K562 (cell line): ENCODE data around the gene TMEM161B. TPM values are rescaled to one million over a fixed set of nuclear protein-coding genes. Genes with fewer than 3 reads are reported as not detected.

ENCODE experiments used
- BCLAF1 ChIP-seq, 2 experiments: fragments of 450-650 bp in 1 of 2; IDR thresholded peaks; 2 replicates each; pipeline ENCODE4 v1.6.1; 2011 to 2017; ENCODE audit warnings: low read depth in 2 of 2, antibody characterized with exemption in 1 of 2, borderline replicate concordance in 1 of 2, low read length in 1 of 2, mild to moderate bottlenecking in 1 of 2, mixed read lengths in 1 of 2; ENCODE audit not compliant: control insufficient read depth in 1 of 2
- CBX1 ChIP-seq: sonication (generic); IDR thresholded peaks from 2 replicates; pipeline ENCODE4 v1.6.1; 2016; ENCODE audit warnings: antibody characterized with exemption, low read depth, mild to moderate bottlenecking
- CHAMP1 ChIP-seq: fragments of 450-650 bp; IDR thresholded peaks from 2 replicates; pipeline ENCODE4 v1.6.1; 2016; ENCODE audit warnings: mild to moderate bottlenecking
- ETS2 ChIP-seq: IDR thresholded peaks from 2 replicates; pipeline ENCODE4 v1.6.1; 2016; ENCODE audit warnings: borderline replicate concordance, missing genetic modification characterization, mild to moderate bottlenecking, moderate library complexity, missing compliant biosample characterization; ENCODE audit not compliant: poor library complexity, severe bottlenecking
- GTF2E2 ChIP-seq: fragments of 200-800 bp; sonication (Bioruptor generic); IDR thresholded peaks from 2 replicates; pipeline ENCODE4 v1.6.1; 2016; ENCODE audit warnings: missing genetic modification characterization, missing compliant biosample characterization
- NCOA1 ChIP-seq: fragments of 450-650 bp; IDR thresholded peaks from 2 replicates; pipeline ENCODE4 v1.6.1; 2016; ENCODE audit warnings: low read depth
- RBM14 ChIP-seq: fragments of 200-400 bp; formaldehyde crosslinking; IDR thresholded peaks from 2 replicates; pipeline ENCODE4 v1.6.1; 2018; ENCODE audit warnings: low read depth, mild to moderate bottlenecking, low read length, moderate library complexity, borderline replicate concordance; ENCODE audit not compliant: insufficient read depth
- YBX1 ChIP-seq: fragments of 450-650 bp; IDR thresholded peaks from 2 replicates; pipeline ENCODE4 v1.7.1; 2016; ENCODE audit warnings: mild to moderate bottlenecking
- ZNF12 ChIP-seq: sonication (generic); formaldehyde crosslinking; IDR thresholded peaks from 2 replicates; pipeline ENCODE4 v1.4.0; 2020; ENCODE audit warnings: mild to moderate bottlenecking, missing genetic modification reagents
- ZNF133 ChIP-seq: fragments of 250-450 bp; sonication (Bioruptor Pico); IDR thresholded peaks from 2 replicates; pipeline ENCODE4 v1.4.0; 2020; ENCODE audit warnings: mild to moderate bottlenecking
- ZNF184 ChIP-seq: sonication (generic); formaldehyde crosslinking; IDR thresholded peaks from 2 replicates; pipeline ENCODE4 v1.5.0; 2020; ENCODE audit warnings: missing genetic modification reagents
- ZNF57 ChIP-seq: fragments of 450-650 bp; formaldehyde crosslinking; IDR thresholded peaks from 2 replicates; pipeline ENCODE4 v1.4.0; 2020; ENCODE audit warnings: mild to moderate bottlenecking, moderate library complexity
- polyA plus RNA-seq, 8 experiments: library from polyadenylated mRNA; depleted of rRNA in 4 of 8; stranded (reverse) in 5 of 8; unstranded in 3 of 8; fragments of >200 nt; fragmentation: Nextera tagmentation in 2 of 8; fragmentation: Illumina TruSeq in 1 of 8; extraction: Ambion mirVana in 2 of 8; extraction: Trizol in 1 of 8; gene quantifications; 2 replicates each; pipeline versions ENCODE4 v1.2.1 to v1.2.3, GENCODE V29; 2011 to 2014; ENCODE audit warnings: inconsistent platforms in 1 of 8, missing spikeins in 1 of 8
- total RNA-seq, 7 experiments: library from RNA; depleted of rRNA in 6 of 7; stranded (reverse); fragments of >200 nt in 6 of 7; fragmentation: Illumina TruSeq in 2 of 7; extraction: Trizol in 2 of 7; gene quantifications; 2 replicates each; pipeline versions ENCODE4 v1.2.1 to v1.2.3, GENCODE V29; 2011 to 2021; ENCODE audit warnings: low replicate concordance in 1 of 7
- TF ChIP-seq, protein P1 (sequence below), 2 experiments: fragments of 450-650 bp; IDR thresholded peaks; 2 replicates each; pipeline ENCODE4 v1.6.1; 2018; ENCODE audit warnings: mild to moderate bottlenecking in 2 of 2, low read depth in 1 of 2; ENCODE audit not compliant: partially characterized antibody in 2 of 2

The TMEM161B gene
- total and polyA plus RNA-seq, 9 of the 15 experiments (the other 6 are each of a cell fraction or from before 2014, with no cell fraction given) = 18.9 to 57.1 (median 40.6) TPM

DNA sequence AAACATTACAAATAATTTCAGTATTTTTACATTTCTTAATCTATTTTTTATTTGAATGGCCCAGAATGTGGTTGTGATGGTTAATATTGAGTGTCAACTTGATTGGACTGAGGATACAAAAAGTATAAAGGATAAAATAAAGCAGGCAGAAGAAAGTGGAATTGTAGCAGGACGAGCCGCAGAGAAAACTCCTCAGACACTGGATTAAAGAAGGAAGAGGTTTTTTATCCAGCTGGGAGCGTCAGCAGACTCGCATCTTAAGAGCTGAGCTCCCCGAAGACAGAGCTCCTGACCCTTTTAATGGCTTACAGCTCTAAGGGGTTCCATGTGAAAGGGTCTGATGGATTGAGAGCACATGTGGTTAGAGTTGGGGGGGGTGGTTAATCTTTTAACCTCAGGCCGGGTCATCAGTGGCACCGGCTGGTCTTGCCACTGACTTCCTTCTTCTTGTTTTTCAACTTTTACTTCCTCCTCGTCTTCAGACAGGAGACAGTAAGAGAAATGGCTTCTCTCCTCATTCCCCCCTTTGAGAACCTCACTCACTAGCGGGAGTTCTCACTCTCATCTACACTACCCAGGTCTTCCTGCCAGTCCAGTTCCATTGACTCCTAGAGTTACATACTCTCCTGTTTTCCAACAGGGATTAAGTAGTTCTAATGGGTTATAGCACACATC lies 80.0 kb downstream of the TMEM161B start (continued):
- TF ChIP-seq YBX1 (no peak), NCOA1 (no peak), CHAMP1 (0 out of 2 replicates have a peak, but pooled peaks have one; percentile 34), ETS2 (tag) (no peak), GTF2E2 (tag) (no peak), CBX1 (0 out of 2 replicates have a peak, but pooled peaks have one; percentile 39), BCLAF1 (IDR thresholded peaks at IDR 0.05; ENCODE audit: borderline replicate concordance in 1 of 2, control insufficient read depth in 1 of 2, low read depth in 2 of 2, low read length in 1 of 2) (no peak), RBM14 (no peak), ZNF184 (no peak), ZNF133 (no peak), ZNF57 (no peak), ZNF12 (CRISPR knock-in tag) (no peak)
- TF ChIP-seq, protein P1, sequence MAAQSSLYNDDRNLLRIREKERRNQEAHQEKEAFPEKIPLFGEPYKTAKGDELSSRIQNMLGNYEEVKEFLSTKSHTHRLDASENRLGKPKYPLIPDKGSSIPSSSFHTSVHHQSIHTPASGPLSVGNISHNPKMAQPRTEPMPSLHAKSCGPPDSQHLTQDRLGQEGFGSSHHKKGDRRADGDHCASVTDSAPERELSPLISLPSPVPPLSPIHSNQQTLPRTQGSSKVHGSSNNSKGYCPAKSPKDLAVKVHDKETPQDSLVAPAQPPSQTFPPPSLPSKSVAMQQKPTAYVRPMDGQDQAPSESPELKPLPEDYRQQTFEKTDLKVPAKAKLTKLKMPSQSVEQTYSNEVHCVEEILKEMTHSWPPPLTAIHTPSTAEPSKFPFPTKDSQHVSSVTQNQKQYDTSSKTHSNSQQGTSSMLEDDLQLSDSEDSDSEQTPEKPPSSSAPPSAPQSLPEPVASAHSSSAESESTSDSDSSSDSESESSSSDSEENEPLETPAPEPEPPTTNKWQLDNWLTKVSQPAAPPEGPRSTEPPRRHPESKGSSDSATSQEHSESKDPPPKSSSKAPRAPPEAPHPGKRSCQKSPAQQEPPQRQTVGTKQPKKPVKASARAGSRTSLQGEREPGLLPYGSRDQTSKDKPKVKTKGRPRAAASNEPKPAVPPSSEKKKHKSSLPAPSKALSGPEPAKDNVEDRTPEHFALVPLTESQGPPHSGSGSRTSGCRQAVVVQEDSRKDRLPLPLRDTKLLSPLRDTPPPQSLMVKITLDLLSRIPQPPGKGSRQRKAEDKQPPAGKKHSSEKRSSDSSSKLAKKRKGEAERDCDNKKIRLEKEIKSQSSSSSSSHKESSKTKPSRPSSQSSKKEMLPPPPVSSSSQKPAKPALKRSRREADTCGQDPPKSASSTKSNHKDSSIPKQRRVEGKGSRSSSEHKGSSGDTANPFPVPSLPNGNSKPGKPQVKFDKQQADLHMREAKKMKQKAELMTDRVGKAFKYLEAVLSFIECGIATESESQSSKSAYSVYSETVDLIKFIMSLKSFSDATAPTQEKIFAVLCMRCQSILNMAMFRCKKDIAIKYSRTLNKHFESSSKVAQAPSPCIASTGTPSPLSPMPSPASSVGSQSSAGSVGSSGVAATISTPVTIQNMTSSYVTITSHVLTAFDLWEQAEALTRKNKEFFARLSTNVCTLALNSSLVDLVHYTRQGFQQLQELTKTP (IDR thresholded peaks at IDR 0.05; ENCODE audit: low read depth in 1 of 2, partially characterized antibody in 2 of 2) = no peak
